NCI-H187 (cell line): ENCODE results near the gene GID4.
"Not testable (repeated sequence)": the region's sequence is repeated elsewhere in the genome, so short reads cannot be mapped to it uniquely, and the experiment has no call there.

Experiments used
- DNase-seq, 2 experiments: peaks; one replicate each; lab custom pipeline; 2025; lab: John Stamatoyannopoulos, UW

The GID4 gene

DNA sequence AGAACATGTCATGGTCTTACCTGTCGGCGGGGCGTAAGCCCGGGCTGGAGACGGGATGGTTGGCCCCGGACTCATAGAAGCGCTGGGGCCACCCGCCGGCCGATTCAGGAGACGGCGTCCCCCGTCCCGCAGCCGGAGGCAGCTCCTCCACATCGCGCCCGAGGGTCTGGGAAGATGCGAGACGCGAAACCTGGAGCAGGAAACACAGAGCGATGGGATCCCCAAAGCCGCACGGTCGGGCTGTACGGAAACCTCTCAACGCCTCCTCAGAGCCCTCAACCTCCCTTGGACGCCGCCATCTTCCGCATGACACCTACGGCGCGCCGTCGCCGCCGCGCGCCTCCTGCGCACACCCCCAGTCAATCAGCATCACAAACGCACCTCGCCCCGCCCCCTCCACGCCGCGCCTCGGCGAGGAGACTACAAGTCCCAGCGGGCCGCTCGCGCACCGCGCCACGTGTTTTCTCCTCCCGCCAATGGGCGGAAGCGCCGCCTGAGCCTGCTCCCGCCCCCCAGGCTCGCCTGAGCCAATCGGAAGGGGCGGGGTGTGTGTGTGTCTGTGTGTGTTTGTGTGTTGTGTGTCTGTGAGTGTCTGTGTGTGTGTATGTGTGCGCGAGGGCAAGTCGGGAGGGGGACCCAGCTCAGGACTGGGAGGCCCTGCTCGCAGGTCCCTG lies at the start of gene GID4, which contains the start of gene ATPAF2:
GID4 (plus strand) TSS at position 548 of the 674 bp plus-strand sequence; CDS start at position 605, 57 bp downstream.
ATPAF2 (minus strand) TSS at position 308 of the 674 bp plus-strand sequence; CDS start at position 153, 155 bp downstream.
- peak; percentile 84 to 91 for DNase-seq

DNA sequence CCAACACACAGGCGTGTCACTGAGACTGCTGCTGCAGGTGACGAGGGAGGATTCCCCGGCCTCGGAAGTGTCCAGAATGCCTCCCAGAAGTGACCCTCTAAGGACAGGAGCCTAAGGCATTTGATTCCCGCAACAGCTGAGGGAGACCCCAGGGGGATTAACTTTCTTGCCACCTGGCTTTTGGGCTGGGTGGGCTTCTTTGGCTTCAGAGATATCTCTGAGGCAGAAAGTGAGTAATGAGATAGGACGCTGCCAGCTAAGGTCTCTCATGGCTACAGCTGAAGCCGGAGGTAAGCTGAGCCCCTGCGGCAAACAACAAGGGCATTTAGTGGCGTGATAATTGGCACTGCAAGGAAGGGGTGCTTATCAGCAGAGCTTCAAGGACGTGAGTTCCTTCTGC lies 49.6 kb upstream of the GID4 start:
- no peak for DNase-seq

DNA sequence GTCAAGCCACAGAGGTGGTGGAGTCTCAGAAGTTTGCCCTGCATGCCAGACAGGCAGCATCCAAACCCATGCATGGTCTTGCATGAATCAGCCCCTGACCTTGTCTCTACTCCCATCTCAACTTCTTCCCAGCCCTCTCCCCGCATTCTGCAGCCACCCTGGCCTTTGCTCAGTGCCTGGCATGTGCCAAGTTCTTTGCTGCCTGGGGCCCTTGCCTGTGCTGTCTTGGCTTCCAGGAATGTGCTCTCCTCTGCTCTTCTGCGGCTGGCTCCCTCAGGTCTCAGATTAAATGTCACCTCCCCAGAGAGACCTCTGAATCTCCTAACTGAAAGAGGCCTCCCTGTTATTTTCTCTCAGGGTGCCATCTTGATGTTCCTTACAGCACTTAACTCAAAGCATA lies 48.9 kb upstream of the GID4 start:
- no peak for DNase-seq

DNA sequence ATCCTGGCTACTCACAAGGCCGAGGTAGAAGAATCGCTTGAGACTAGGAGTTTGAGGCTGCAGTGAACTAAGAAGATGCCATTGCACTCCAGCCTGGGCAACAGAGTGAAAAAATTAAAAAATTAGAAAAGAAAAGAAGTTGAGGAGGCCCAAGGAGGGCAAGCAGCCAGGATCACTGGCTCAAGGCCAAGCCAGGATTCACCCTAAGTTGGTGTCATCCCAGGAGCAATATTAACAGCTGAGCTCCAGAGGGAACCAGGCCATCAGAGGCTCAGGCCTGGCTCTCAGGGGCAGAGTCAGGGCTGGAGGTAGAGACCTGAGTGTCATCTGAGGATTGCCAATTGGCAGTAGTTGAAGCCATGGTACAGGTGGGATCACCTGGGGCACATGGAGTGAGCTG lies 45.8 kb upstream of the GID4 start:
- DNase-seq = no peak

DNA sequence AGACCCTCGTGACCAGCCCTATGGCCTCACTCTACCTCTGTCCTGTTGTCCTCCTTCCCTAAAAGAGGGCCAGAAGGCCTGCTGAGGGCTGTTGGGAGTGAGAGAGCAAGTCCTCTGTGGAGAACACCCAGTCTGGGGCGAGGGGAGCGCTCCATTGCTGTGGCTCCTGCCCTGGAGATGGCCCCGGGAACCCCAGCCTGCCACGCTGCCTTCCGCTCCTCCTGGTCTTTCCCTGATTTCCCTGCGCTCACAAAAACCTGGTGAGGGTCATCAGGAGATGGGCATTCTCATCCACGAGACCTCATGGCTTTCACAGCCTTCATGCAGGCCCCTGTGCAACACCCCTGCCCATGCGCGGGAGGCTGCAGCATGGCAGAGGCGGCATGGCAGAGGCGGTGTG lies 45.4 kb upstream of the GID4 start:
- DNase-seq = no peak

DNA sequence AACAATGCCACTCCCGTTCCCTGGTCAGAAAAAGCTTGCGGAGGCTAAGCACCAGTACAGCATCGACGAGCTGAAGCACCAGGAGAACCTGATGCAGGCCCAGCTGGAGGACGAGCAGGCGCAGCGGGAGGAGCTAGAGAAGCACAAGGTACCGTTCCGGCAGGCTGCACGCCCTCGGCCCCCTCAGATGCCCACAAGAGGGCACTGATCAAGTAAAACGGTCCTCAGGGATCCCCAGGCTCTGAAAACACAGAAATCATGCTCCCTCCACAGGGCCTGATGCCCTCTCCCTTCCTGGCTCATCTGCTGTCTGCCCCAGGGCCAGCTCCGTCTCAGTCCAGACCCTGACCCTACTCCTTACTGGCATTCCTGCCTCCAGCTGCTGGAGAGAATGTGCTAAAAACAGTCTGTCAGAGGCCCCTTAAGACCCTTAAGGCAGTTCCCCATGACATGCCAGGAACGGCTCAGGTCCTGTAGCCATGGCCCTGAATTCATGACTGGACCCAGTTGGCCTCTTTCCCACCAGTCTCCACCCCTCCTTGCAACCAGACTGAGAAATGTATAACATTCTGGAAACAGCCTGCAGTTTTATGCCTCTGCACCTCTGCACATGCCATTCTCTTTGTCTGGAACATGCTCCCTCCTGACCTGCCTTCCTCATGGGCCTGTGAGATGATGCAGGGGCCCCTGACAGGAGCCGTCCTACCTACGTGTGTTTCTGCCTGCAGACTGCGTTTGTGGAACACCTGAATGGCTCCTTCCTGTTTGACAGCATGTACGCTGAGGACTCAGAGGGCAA lies 44.7 kb upstream of the GID4 start:
- no peak for DNase-seq

DNA sequence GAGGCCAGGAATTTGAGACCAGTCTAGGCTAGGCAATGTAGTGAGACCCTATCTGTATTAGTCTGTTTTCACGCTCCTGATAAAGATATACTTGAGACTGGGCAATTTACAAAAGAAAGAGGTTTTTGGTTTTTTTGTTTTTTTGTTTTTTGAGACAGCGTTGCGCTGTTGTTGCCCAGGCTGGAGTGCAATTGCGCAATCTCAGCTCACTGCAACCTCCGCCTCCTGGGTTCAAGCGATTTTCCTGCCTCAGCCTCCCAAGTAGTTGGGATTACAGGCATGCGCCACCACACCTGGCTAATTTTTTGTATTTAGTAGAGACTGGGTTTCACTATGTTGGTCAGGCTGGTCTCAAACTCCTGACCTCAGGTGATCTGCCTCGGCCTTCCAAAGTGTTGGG lies 43.3 kb upstream of the GID4 start:
- not testable (repeated sequence) for DNase-seq

DNA sequence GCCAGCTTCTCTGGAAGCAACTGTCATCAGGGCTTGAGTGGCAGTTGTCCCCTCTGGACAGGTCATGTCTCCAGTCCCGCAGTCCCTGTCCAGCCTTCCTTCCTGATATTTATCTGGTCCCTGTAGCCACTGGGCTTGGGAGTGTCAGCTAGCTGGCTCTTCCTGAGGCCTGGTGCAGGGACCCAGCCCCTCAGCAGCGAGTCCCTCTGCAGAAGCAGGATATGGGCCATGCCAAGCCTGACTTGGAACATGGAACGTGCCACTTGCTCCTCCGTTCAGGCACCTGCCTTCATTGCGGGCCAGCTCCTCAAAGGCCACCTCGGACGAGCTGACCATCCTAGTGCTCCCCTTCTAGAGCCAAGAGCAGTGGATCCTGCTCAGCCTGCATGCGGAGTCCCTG lies 40.3 kb upstream of the GID4 start:
- no peak for DNase-seq

DNA sequence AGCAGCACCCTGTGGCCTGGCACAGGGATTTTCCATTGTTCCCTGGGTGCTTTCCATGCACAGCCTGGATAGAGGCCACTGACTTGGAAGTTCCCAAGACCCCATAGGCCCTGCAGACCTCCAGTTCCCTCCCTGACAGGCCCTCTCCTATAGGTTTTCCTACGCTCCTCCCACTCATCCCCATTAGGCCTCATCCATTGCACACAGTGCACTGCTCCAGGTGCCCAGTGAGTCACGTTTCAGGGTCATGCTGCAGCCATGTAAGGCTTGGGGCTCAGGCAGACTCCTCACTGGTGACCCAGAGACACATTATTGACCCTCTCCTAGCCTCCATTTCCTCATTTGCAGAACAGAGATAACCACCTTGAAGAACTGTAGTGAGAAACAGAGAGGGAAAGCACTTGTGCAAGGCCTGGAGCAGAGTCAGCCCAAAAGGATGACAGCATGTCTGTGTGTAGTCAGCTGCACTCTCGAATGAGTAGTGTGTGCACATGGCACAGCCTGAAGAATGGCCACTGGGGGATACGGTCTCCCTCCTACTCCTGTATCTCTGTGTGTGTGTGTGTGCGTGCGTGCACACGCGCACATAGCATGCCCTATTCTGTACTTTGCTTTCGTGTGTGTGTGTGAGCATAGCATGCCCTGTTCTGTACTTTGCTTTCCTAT lies 39.7 kb upstream of the GID4 start:
- DNase-seq = no peak

DNA sequence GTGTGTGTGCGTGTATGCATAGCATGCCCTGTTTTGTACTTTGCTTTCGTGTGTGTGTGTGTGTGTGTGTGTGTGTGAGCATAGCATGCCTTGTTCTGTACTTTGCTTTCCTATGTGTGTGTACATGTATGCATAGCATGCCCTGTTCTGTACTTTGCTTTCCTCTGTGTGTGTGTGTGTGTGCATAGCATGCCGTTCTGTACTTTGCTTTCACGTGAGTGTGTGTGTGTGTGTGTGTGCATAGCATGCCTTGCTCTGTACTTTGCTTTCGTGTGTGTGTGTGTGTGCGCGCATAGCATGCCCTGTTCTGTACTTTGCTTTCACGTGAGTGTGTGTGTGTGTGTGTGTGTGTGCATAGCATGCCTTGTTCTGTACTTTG lies 39.2 kb upstream of the GID4 start:
- DNase-seq = no peak

DNA sequence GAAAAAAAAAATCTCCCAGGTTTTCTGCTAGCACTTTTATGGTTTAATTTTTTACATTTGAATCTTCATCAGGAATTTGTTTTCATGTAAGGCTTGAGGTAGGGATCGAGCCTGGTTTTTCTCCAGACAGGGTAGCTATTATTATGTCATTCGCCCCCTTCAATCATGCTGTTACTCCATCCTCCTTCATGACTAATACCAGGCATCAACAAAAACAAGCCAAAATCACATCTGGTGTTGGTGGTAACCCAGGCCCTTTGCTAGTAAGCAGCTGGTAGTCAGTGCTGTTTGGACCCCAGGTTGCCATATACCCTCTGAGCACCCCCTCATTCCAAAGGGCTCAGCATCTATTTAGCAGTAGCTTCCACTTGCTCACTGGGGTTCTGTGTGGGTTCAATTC lies 37.0 kb upstream of the GID4 start:
- no peak for DNase-seq

DNA sequence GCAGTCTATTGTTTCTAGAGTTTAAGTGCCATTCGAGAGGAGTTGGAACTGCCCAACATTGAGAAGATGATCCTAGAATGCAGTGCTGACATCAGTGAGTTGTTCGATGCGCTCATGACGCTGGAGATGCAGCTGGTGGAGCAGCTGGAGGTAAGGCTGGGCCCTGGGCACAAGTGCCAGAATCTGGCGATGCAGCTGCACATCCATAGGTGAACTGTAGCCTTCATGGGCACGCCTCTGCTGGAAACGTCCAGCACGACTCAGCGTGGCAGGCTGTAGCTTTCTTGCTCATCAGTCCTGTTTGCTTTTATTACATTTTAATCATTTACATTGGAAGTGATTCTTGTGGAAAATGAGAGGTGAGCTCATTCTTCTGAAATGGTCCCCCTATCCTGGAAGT lies 34.9 kb upstream of the GID4 start:
- DNase-seq = peak; percentile 16 to 36

DNA sequence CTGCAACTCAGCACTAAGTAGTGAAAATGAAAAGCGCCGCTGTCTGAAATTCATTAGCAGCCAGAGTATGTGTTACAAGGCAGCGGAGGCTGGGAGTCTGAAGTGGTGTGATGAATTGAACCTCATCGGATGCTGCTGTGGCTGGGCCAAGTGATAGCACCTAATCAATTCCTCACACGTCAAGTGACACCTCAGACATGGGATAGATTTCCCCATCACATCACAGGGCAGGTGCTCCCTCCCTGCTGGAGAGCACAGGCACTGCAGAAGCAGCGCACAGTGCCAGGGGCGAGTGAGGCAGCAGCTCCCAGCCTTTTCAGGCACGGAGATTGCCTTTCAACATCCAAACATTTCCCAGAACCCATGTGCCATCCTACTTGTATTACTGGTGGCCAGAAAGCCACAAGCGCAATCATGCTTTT lies 34.3 kb upstream of the GID4 start:
- no peak for DNase-seq

DNA sequence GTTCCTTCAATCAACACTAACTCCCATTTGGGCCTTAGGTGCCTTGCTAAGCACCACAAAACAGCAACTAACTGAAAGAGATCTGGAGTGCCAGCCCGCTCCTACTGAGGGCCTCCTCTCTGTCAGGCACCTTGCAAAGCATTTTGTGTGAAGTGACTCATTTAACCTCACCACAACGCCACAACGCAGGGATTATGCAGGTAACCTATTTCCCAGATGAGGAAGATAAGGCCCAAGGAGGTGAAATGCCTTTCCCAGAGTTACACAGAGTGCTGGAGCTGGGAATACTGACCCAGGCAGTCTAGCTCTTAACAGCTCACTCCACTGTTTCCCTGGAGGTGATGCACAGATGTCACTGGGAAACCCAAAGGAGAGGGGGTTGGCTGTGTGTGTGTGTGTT lies 33.7 kb upstream of the GID4 start:
- no peak for DNase-seq

DNA sequence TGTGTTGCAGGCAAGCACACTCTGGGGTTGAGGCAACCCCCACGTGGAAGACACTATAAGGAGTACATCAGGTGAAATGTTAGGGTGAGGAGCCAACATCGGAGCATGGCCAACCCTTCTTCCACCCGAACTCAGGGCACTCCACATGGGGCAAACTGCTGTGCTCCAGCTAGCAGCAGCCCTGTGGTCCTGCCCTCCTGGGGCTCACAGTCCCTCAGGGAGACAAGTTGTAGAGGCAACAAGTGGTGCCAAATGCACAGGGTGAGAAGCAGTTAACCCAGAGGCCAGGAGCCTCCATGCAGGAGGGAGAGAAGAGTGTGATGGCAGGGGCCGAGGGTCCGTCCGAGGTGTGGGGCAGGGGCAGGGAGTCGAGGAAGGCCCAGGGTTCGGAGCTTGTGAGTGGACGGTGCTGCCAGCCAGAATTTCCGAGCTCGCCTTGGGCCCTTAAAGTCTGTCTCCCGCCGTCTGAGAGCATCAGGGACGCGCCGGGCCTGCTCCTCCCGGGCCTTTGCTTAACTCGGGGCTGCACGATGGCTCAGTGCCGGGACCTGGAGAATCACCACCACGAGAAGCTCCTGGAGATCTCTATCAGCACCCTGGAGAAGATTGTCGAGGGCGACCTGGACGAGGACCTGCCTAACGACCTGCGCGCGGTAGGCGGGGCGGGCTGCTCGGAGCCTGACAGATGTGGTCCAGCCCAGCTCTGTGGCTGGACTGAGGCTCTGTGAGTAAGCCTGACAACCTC lies 32.5 kb upstream of the GID4 start:
- DNase-seq = no peak

DNA sequence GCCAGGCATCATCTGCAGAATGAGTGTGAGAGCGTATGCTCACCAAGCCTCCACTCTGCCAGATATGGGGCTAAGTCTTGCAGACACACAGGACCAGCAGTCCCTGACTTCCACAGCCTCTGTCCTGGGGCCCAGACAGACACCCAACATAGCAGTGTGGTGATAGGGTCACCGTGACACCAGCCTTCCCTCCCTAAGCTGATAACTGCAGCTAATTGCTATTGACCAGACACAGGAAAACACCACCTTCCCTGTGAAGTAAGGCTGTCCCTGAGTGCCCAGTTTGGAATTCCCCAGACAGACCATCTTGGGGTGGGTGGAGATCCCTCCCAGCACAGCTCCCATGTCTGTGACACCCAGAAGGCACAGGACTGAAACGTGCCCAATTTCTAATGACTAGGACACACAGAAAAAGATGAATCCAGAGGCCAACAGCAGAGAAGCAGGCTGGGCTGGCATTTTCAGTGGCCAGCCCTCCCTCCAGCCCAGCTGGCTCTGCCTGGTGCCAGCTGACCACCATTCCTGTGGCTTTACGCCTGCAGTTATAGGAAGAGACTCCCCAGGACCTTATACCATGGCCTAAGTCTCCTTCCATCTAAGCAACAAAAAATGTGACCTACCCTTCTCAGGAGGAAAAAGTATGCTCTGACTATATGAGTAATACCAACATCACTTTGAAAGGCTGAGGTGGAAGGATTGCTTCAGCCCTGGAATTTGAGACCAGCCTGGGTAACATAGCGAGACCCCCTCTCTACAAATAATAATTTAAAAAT lies 30.5 kb upstream of the GID4 start:
- DNase-seq = no peak

DNA sequence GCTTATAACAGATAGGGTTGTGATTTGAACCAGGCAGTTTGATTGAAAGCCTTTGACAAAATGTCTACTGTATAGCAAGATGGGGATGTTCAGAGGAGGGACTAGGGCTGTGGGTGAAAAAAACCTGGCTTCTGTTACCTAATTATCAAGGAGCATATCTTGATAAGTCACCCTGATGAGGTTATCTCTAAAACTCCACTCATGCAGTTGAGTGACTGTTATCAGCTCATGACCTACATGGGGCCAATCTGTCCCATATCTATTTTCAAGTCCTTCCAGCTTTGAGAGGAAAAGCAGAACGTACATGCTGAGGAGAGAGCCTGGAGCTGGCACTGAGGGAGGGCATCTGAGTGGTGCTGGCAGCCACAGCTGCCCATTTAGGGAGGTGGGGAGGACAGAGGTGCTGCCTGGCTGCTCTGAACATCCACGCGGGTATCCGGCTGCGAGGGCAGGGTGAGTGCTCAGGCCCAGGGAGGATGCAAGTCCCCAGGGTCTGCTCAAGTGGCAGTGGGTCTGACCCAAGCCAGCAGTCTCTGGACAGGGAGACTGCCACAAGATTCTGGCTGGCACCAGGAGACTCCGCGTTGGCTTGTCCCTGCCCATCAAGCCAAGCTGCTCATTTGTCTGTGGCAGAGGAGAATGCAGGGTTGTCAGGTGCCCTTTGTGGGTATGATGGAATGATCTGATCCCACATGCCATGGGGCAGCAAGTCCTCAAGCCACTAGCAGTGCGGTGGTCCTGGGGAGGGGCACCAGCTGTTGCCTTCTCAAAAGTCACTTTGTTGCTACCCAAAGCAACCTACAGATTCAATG lies 29.4 kb upstream of the GID4 start:
- no peak for DNase-seq

DNA sequence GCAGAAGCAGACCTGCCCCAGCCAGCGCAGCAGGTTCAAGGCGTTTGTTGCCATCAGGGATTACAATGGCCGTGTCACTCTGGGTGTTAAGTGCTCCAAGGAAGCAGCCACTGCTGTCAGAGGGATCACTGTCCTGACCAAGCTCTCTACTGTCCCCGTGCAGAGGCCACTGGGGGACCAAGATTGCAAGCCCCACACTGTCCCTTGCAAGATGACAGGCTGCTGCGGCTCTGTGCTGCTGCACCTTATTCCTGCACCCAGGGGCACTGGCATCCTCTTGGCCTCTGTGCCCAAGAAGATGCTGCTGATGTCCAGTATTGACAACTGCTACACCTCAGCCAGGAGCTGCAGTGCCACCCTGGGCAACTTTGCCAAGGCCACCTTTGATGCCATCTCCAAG lies 27.9 kb upstream of the GID4 start:
- no peak for DNase-seq

DNA sequence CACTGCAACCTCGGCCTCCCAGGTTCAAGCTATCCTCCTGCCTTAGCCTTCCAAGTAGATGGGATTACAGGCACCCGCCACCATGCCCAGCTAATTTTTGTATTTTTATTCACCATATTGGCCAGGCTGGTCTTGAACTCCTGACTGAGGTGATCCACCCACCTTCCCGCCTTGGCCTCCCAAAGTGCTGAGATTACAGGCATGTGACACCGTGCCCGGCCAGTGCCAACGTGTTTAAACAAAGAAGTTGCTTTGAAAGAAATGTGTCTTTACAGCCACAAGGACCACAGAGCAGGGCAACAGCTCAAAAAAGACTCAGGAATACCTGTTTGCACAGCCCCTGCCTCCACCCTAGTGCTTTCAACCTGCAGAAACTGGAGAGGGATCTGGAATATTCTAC lies 25.2 kb upstream of the GID4 start:
- DNase-seq = no peak

DNA sequence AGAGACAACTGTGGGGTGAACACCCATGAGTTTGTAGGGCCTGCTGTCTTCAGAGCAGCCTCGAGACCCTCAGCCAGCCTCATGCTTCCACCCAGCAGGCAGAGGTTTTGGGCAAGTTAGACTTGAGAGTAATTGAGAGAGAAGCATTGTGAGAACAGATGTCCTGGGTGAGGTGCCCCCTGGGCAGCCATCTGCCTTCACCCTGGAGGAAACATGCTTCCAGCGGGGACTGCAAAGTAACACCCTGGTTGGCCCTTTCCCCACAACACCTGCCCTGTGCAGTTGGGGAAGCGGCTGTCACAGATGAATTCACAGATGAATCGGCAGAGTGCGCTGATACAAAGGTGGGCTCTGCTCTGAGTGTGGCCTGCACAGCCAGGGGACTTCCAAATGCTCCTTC lies 23.6 kb upstream of the GID4 start:
- no peak for DNase-seq

DNA sequence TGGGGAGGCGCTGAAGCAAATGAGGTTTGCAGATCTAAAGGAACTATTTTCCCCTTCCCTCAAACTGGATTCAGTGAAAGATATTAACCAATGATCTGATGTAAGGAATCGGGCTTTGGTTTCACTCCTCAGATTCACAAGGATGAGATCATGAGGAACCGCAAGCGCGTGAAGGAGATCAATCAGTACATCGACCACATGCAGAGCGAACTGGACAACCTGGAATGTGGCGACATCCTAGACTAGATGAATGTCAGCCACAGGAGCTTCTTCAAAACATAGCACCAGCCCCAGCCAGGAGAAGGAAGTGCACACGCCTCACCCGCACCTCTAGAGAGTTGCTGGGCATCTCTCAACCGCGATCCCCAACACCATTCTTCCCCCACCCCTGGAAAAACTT lies 22.8 kb upstream of the GID4 start:
- no peak for DNase-seq
